DMS79 (cell line): ENCODE results near the gene S100Z.
"Not testable (repeated sequence)": the region's sequence is repeated elsewhere in the genome, so short reads cannot be mapped to it uniquely, and the experiment has no call there.

Experiments used
- DNase-seq: peaks from one replicate; lab custom pipeline; 2025; lab: John Stamatoyannopoulos, UW

S100Z gene

DNA sequence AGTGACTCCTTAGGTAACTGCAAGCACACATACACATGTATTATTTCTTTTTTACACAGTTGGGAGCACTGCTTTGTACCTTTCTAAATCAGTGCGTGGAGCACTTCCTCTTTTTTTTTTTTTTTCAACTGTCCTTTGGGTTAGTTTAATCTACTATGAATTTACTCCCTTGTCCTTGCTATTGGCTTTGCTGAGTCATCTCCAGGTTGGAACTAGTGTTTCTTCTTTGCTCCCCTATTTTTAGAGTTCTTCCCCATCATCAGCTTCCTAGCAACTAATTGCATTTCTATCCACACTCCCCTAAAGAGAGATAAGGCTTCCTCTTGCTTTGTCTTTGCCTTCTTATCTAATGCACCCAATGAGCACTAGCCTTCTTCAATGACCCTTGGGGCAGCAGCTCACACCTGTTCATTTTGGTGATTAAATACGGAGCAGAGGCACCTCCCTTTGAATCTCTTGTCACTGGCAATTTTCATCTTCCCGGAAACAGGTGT is 24.3 kb downstream of the S100Z start:
- DNase-seq: no peak

- no peak for DNase-seq
These were observed 39.0 kb downstream of the S100Z start for GRCh38 chr5:76888733-76889300.

- no peak for DNase-seq
These were observed 43.5 kb downstream of the S100Z start for GRCh38 chr5:76893294-76893693.

DNA sequence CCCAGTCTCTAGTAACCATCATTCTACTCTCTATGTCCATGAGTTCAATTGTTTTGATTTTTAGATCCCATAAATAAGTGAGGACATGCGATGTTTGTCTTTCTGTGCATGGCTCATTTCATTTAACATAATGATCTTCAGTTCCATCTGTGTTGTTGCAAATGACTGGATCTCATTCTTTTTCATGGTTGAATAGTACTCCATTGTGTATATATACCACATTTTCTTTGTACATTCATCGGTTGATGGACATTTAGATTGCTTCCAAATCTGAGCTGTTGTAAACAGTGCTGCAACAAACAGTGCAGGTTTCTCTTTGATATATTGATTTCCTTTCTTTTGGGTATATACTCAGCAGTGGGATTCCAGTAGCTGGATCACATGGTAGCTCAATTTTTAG is 46.4 kb downstream of the S100Z start:
- DNase-seq: no peak

DNA sequence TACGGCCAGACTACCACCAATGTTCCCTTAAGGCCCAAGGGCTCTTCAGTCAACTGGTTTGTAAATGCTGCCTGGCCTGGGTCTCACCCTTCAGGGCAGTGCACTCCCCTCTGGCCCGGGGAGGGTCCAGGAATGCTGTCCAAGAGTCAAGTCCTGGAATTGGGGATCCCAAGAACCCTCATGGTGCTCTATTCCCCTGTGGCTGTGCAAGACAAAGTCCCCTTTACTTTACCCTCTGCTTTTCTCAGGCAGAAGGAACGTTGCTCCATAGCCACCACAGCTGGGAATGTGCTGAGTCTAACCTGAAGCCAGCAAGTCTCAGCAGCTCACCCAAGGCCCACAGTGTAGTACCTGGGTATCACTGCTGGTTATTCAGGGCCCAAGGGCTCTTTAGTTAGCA is 51.7 kb downstream of the S100Z start:
- no peak for DNase-seq

- DNase-seq: no peak
These were observed 58.4 kb downstream of the S100Z start for GRCh38 chr5:76908166-76908565.

GRCh38 chr5:76910344-76910933 is 60.6 kb downstream of the S100Z start:
- not testable (repeated sequence) for DNase-seq

DNA sequence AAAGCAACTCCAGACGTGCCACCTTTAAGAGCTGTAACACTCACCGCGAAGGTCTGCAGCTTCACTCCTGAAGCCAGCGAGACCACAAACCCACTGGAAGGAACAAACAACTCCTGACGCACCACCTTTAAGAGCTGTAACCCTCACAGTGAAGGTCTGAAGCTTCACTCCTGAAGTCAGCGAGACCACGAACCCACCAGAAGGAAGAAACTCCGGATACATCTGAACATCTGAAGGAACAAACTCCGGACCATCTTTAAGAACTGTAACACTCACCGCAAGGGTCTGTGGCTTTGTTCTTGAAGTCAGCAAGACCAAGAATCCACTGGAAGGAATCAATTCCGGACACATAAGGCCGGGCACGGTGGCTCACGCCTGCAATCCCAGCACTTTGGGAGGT is 64.9 kb downstream of the S100Z start:
- DNase-seq: not testable (repeated sequence)

- DNase-seq: no peak
These were observed 68.7 kb downstream of the S100Z start for GRCh38 chr5:76918539-76918938.

DNA sequence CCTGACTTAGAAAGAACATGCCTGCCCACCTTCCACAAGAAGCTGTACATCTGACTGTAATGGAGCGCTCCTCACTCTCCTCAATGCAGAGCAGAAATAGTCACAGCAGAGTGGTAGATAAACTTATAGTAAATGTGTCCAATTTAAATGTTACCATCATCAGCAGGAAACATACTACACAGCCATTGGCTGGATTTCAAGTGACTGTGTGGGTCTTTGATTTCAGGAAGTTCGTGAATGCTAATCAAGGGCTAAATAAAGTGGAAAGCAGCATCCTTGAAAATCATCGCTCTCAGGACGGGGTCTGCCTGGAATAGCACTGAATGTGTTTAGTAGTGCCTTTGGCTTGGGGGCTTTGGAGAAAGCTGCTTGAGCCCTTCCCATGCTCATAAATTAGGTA is 70.7 kb downstream of the S100Z start:
- no peak for DNase-seq

DNA sequence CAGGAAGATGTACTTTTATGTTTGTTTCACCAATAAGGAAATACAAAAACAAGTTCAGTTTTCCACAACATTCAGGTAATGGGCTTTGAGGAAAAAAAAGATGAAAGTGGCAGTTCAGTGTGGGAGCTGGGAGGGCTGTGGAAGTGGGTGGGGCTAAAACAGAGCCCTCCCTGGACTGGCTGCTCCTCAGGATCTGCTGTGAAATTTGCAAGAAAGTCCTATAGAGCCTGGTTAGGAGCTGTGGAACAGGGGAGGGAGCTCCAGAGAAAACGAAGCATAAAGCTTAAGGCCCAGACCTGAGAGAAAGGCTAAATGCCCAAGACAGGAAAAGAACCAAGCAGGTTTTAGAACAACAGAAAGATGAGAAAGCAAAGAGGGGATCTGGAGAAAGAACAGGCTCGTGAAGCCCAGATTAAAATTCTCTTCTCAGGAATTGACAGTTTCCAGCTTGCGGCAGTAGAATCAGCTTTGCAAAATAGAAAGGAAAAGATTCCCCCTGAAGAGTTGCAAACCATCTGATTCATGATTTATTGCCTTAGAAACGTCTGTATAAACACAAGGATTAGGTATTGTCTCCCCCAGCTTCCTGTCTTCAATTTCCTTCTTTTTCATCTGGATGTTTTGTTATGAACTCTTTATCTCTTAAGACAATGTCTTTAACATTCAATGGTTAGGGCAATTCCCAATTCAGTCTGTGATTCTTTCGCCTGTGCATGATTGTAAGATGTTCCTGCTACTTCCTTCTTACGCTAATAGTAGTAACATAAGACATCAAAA is 76.7 kb downstream of the S100Z start:
- no peak for DNase-seq

- no peak for DNase-seq
These were observed 78.1 kb downstream of the S100Z start for GRCh38 chr5:76927961-76928360.

DNA sequence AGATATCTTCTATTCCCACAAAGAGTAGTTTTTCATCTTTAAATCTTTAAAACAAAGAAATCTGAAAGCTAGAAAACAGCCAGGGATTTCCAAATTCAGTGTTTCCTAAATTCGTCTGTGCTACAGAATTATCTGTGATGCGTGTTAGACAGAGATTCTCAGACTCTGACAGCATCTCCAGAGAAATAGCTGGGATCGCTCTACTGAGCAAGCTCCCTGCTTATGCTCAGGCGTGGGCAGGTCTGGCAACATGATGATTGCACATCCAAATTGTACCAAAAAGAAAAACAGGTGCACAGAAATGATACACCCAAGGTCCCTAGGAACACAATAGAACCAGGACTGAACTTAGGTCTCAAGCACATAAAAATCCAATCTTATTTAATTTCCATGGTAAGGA is 80.3 kb downstream of the S100Z start:
- DNase-seq: no peak

- DNase-seq: no peak
These were observed 88.4 kb downstream of the S100Z start for GRCh38 chr5:76938177-76938576.

GRCh38 chr5:76941000-76941399 is 91.2 kb downstream of the S100Z start:
- DNase-seq: no peak

DNA sequence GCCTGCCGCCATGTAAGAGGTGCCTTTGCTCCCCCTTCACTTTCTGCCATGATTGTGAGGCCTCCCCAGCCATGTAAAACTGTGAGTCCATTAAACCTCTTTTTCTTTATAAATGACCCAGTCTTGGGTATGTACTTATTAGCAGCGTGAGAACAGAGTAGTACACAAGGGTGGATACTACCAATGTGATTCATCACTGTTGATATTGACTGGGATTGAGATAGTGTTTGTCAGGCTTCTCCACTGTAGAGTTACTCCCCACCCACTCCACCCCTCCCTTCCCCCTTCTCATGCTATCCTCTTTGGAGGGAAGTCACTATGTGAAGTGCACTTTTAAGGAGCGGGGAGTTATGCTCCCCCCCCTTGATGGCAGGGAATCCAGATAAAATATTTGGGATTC is 91.6 kb downstream of the S100Z start:
- DNase-seq: no peak

GRCh38 chr5:76942581-76942980 is 92.8 kb downstream of the S100Z start:
- no peak for DNase-seq

DNA sequence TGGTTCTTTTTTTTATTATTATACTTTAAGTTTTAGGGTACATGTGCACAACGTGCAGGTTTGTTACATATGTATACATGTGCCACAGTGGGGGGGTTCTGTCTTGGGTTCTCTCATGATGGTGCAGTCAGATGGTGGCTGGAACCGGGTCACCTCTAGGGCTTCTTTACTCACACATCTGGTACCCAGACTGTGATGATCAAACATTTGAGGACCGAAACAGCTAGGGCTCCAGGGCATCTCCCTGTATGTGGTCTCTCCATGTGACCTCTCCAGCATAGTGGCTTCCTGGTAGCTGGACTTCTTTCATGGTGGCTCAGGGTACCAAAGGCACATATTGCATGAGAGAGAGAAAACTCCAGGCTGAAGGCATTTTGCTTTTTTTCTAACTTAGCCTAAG is 93.2 kb downstream of the S100Z start:
- DNase-seq: no peak

DNA sequence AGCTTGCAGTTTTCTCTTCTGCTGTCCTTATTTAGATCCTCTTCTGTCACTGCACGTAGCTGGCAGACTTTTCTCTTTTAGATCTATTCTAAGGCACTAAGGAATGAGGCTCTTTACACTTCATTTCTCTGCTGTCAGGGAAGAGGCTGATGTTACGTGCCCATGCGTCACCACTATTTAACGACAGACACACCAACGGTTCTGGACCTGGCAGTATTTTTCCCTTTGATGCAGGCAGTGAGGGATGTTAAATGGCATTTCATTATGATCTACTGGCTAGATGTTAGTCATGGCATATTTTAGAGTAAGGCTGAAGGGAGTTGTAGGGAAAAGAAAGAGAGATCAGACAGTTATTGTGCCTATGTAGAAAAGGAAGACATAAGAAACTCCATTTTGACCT is 94.8 kb downstream of the S100Z start:
- no peak for DNase-seq

DNA sequence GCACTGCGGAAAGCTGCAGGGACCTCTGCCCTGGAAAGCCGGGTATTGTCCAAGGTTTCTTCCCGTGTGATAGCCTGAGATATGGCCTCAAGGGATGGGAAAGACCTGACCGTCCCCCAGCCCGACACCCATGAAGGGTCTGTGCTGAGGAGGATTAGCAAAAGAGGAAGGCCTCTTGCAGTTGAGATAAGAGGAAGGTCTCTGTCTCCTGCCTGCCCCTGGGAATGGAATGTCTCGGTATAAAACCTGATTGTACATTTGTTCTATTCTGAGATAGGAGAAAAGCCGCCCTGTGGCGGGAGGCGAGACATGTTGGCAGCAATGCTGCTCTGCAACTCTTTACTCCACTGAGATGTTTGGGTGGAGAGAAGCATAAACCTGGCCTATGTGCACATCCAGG is 95.4 kb downstream of the S100Z start:
- DNase-seq: not testable (repeated sequence)

GRCh38 chr5:76946090-76946489 is 96.3 kb downstream of the S100Z start:
- DNase-seq: no peak

DNA sequence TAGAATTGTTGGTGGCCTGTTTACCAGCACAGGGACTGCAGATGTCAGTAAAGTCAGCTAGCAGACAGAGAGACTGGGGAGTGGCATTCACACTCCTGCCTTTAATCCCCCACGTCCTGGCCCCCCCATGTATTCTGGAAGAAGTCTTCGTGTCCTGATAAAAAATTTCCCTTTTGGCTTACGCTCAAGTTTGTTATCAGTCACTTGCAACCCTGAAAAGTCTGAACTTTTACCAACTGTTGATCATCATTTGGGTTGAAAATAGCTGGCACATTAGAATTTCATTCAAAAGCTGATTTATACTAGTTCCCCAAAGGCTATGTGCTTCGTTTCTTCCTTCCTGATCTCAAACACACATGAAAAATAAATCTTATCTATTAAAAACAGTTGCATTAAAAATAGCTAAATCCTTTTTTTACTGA is 97.3 kb downstream of the S100Z start:
- no peak for DNase-seq

DNA sequence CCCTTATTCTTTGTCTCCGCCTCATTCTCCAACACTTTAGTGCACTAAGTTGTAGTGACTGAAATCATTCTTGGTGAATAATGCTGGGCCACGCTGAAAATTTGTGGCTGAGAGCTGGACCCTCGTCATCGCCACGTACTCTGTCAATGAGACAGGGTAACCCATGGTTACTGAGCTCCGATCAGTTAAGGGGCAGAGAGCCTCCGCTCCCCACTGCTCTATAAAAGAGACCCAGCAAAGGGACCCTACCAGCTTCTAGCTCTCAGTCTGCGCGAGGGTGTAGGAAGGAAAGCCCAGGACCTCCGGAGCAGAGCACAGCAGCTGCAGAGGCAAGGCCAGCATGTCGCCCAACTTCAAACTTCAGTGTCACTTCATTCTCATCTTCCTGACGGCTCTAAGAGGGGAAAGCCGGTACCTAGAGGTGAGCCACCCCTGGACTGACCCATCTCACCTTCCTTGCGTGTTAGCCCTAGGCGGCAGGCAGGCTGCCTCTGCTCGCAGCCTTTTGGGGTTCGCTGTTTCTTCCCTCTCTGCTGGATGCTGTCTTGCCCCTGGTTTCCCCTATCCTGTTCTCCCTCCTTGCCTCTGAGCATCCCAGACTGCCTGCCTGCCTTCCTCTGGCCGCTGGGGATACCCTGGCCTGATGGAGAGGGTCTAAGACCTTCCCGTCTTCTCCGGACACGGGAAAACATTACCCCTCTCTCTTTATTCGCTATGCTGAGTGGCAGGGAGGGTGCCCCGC is 103.2 kb downstream of the S100Z start, which contains the start of gene CRHBP:
TSS of gene CRHBP (plus strand) at position 251 of the 742 bp plus-strand sequence. CDS start at position 341, 90 bp downstream.
- DNase-seq: no peak
